Caco-2 (cell line): ENCODE results near the gene ESYT1. TPM values are rescaled to one million over a fixed set of nuclear protein-coding genes. Genes with fewer than 3 reads are reported as not detected.
A peak's percentile ranks its signal among the peaks of the same experiment; 100 is the strongest.

Experiments
- BruUV-seq: library from RNA; stranded (reverse); fragments of 400-500 nt; replicated peaks from 2 replicates; lab custom pipeline; 2021; lab: Mats Ljungman, UMichigan
- CTCF ChIA-PET: fragments of 300-600 bp; sonication (Branson Sonifier 250); formaldehyde crosslinking; loops from one replicate; lab custom pipeline; 2022; ENCODE audit warnings: antibody characterized with exemption; lab: Charles Lee
- POLR2A ChIA-PET: fragments of 300-600 bp; sonication (Branson Sonifier 250); formaldehyde crosslinking; loops from one replicate; lab custom pipeline; 2022; ENCODE audit warnings: antibody characterized with exemption; lab: Charles Lee
- DNase-seq, 2 experiments: peaks; one replicate each; pipeline versions ENCODE4 v3.0.0 to v3.0.0-alpha.2; 2020 to 2022
- H3K27me3 ChIP-seq: replicated peaks from 2 replicates; pipeline ENCODE4 v1.6.0; 2011; ENCODE audit warnings: low read length; ENCODE audit not compliant: control insufficient read depth, insufficient read depth
- H3K36me3 ChIP-seq: 2 replicates; pipeline ENCODE4 v1.5.1; 2011; ENCODE audit warnings: low read length; ENCODE audit not compliant: control insufficient read depth, insufficient read depth
- H3K4me1 ChIP-seq: fragments of 250-450 bp; sonication (Bioruptor Pico); 2 replicates; pipeline ENCODE4 v1.5.1; 2020; ENCODE audit warnings: mild to moderate bottlenecking
- H3K4me3 ChIP-seq: 2 replicates; pipeline ENCODE4 v1.5.1; 2011; ENCODE audit warnings: low read depth, mild to moderate bottlenecking, control low read depth, low read length
- H3K9me3 ChIP-seq: fragments of 250-450 bp; sonication (Bioruptor Pico); 2 replicates; pipeline ENCODE4 v1.5.1; 2020; ENCODE audit warnings: mild to moderate bottlenecking, moderate library complexity
- H3K27ac Mint-ChIP-seq: one replicate; pipeline ENCODE4 v1.8.0; 2022; ENCODE audit warnings: mixed read lengths; ENCODE audit not compliant: unreplicated experiment
- H3K27me3 Mint-ChIP-seq: one replicate; pipeline ENCODE4 v1.8.0; 2022; ENCODE audit warnings: mixed read lengths; ENCODE audit not compliant: insufficient read depth, unreplicated experiment
- H3K36me3 Mint-ChIP-seq: one replicate; pipeline ENCODE4 v1.8.0; 2022; ENCODE audit warnings: mild to moderate bottlenecking, mixed read lengths; ENCODE audit not compliant: insufficient read depth, unreplicated experiment
- H3K4me1 Mint-ChIP-seq: one replicate; pipeline ENCODE4 v1.8.0; 2022; ENCODE audit warnings: low read depth, mixed read lengths; ENCODE audit not compliant: unreplicated experiment
- H3K4me3 Mint-ChIP-seq: one replicate; pipeline ENCODE4 v1.8.0; 2022; ENCODE audit warnings: mild to moderate bottlenecking, moderate library complexity, mixed read lengths; ENCODE audit not compliant: unreplicated experiment
- H3K9me3 Mint-ChIP-seq: one replicate; pipeline ENCODE4 v1.8.0; 2022; ENCODE audit warnings: mixed read lengths; ENCODE audit not compliant: unreplicated experiment
- intact Hi-C: fragments of 100-400 bp; cut with micrococcal nuclease; formaldehyde crosslinking; loops from one replicate; pipeline ENCODE4 v1.10.0; 2022; ENCODE audit not compliant: unreplicated experiment
- total RNA-seq: library from RNA; stranded (reverse); gene quantifications from 2 replicates; pipeline ENCODE4 v1.2.3, GENCODE V29; 2022
- TF ChIP-seq, protein P1 (sequence below), 2 experiments: fragments of 200-600 bp in 1 of 2; IDR thresholded peaks; 1 replicate in 1 of 2; 2 replicates in 1 of 2; pipeline versions ENCODE4 v1.5.1 to v1.8.0; 2011 to 2022; ENCODE audit warnings: antibody characterized with exemption in 1 of 2, control low read depth in 1 of 2, inconsistent platforms in 1 of 2, low read depth in 1 of 2, low read length in 1 of 2, mild to moderate bottlenecking in 1 of 2, moderate library complexity in 1 of 2; ENCODE audit not compliant: insufficient read depth in 1 of 2, severe bottlenecking in 1 of 2, unreplicated experiment in 1 of 2

ESYT1 gene
- total RNA-seq, 1 experiment from 2014 or later, result 79.0 TPM

DNA sequence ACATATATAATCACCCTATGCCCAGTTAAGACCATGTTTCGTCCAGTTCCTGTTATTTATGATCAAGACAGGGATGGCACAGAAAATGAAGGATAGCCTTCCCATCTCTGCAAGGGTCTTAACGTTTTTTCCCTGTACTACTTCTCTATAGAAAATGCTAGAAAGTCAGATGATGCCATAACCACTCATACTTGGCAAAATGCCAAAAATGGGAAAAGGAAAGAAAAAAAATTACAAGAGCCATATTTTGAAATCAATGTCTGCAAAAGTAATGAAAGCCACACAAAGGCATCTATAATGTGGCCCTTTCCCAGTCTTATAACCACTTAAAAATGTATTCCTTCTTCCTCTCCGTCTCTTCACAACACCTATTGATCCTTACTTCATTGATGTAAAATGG, 22.5 kb downstream of the ESYT1 start:
- Mint-ChIP-seq H3K4me1 (peaks cover 17% of the 10 kb centered on the region), H3K27ac (no peak overlapping the region), H3K9me3 (no peaks in the 10 kb centered on the region), H3K4me3 (peak overlapping the region; percentile 87), H3K36me3 (peaks cover 23% of the 10 kb centered on the region), H3K27me3 (no peaks in the 10 kb centered on the region)
- no peak for DNase-seq
- no peaks in the 10 kb centered on the region; the same call in 1 of the 2 replicates for H3K9me3 ChIP-seq
- H3K36me3 ChIP-seq, result peaks cover 1% of the 10 kb centered on the region; the same call in 1 of the 2 replicates
- intact Hi-C loops, result no loop called here
- H3K27me3 ChIP-seq, result no peaks in the 10 kb centered on the region
- peaks cover 12% of the 10 kb centered on the region for H3K4me1 ChIP-seq
- POLR2A ChIA-PET, result interaction anchor here (0.6 to 2.0 kb wide), 3 partner anchors 23 to 529 kb away, joined by 4 to 24 read pairs (median 8); partner anchors contain the start of genes ESYT1 and PA2G4
- no TSS peak for BruUV-seq
- no peak overlapping the region for H3K4me3 ChIP-seq
- CTCF ChIA-PET, result interaction anchor here (1.6 kb wide), 1 partner anchor 9 kb away, joined by 3 read pairs; no protein-coding TSS in a partner anchor
- TF ChIP-seq, protein P1, sequence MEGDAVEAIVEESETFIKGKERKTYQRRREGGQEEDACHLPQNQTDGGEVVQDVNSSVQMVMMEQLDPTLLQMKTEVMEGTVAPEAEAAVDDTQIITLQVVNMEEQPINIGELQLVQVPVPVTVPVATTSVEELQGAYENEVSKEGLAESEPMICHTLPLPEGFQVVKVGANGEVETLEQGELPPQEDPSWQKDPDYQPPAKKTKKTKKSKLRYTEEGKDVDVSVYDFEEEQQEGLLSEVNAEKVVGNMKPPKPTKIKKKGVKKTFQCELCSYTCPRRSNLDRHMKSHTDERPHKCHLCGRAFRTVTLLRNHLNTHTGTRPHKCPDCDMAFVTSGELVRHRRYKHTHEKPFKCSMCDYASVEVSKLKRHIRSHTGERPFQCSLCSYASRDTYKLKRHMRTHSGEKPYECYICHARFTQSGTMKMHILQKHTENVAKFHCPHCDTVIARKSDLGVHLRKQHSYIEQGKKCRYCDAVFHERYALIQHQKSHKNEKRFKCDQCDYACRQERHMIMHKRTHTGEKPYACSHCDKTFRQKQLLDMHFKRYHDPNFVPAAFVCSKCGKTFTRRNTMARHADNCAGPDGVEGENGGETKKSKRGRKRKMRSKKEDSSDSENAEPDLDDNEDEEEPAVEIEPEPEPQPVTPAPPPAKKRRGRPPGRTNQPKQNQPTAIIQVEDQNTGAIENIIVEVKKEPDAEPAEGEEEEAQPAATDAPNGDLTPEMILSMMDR (IDR thresholded peaks at IDR 0.05; ENCODE audit: insufficient read depth in 1 of 2, low read depth in 1 of 2, low read length in 1 of 2, severe bottlenecking in 1 of 2, unreplicated experiment in 1 of 2), result no peak

DNA sequence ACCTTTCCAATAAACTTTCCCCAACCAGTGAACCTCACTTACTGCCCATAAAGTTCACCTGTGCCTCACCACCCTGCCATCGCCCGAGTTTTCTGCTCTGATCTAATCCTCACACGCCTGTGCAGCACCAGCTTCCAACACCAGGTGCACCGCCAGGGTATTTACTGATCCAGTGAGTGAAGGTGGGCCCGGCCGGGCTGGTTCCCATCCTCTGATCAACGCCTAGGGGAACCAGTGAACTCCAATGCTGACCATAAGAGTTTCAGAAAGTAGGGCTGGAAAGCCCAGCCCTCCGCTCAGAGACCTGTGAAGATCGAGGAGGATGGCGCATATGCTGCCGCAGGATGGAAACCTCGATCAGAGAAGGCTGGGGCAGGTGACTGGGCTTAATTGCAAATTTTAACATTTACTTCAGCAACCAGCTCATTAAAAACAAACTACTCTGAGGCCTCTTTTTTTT, 23.6 kb downstream of the ESYT1 start:
- peak overlapping the region; percentile 73 for H3K4me3 ChIP-seq
- Mint-ChIP-seq H3K27ac (peak overlapping the region; percentile 98), H3K36me3 (peaks cover 25% of the 10 kb centered on the region), H3K4me1 (peaks cover 20% of the 10 kb centered on the region), H3K27me3 (no peaks in the 10 kb centered on the region), H3K4me3 (peak overlapping the region; percentile 87), H3K9me3 (no peaks in the 10 kb centered on the region)
- peak; percentile 78 to 79 for DNase-seq
- H3K27me3 ChIP-seq, result no peaks in the 10 kb centered on the region
- CTCF ChIA-PET, result interaction anchor here (0.6 to 1.6 kb wide), 10 partner anchors 11 to 161 kb away, joined by 3 to 16 read pairs (median 4); partner anchors contain the start of genes ESYT1, PA2G4, SMARCC2 and ZC3H10
- POLR2A ChIA-PET, result interaction anchor here (0.5 to 2.0 kb wide), 9 partner anchors 11 to 1827 kb away, joined by 3 to 24 read pairs (median 6); partner anchors contain the start of genes CNPY2, COPZ1, ESYT1 and PA2G4
- peaks cover 1% of the 10 kb centered on the region; the same call in 1 of the 2 replicates for H3K36me3 ChIP-seq
- TF ChIP-seq, protein P1 (IDR thresholded peaks at IDR 0.05; ENCODE audit: insufficient read depth in 1 of 2, low read depth in 1 of 2, low read length in 1 of 2, severe bottlenecking in 1 of 2, unreplicated experiment in 1 of 2), result peak; percentile 69
- peaks cover 12% of the 10 kb centered on the region for H3K4me1 ChIP-seq
- intact Hi-C loops, result loop anchor here (1.0 kb wide), 2 partner anchors 23 to 32 kb away; partner anchors contain the start of gene ESYT1
- TSS peak; percentile 63 for BruUV-seq
- H3K9me3 ChIP-seq, result no peaks in the 10 kb centered on the region

DNA sequence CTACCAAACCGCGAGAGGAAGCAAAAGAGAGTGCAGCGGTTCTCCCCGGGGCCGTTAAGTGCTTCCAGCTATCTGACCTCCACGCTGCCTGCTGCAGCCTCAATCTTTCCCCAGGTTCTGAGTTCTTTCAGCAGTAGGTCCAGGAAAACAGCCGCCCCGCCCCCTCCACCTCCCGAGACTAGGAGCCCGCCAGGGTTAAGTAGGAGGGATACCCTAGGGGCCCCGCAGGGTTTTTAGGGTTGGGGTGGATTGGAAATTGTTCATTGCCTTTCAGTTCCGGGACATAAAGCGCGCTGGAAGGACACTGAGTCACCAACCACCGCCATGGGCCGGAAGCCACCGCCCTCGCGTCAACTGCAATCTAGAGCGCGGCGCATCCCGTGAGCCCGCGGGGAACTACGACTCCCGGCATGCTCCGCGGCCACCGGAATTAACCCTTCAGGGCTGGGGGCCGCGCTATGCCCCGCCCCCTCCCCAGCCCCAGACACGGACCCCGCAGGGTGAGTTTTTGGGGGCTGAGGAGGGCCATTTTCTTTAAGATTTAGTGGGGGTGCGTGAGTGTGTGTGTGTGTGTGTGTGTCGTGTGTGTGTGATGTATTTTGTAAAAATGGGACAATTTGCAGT, 24.2 kb downstream of the ESYT1 start, which contains the start of gene MYL6B:
Gene MYL6B (plus strand): TSS at position 456 of the 624 bp plus-strand sequence. CDS start 1,332 bp downstream, outside the sequence.
- Mint-ChIP-seq H3K27me3 (no peaks in the 10 kb centered on the region), H3K27ac (peak within 1 kb of the TSS; percentile 98), H3K4me1 (peaks cover 20% of the 10 kb centered on the region), H3K9me3 (no peaks in the 10 kb centered on the region), H3K36me3 (peaks cover 29% of the 10 kb centered on the region), H3K4me3 (peak within 1 kb of the TSS; percentile 87)
- CTCF ChIA-PET, result interaction anchor here (0.7 to 1.6 kb wide), 8 partner anchors 11 to 54 kb away, joined by 3 to 16 read pairs (median 5); partner anchors contain the start of genes ESYT1, PA2G4, SMARCC2 and ZC3H10
- intact Hi-C loops, result loop anchor here (1.0 kb wide), 2 partner anchors 24 to 33 kb away; partner anchors contain the start of gene ESYT1
- TF ChIP-seq, protein P1 (IDR thresholded peaks at IDR 0.05; ENCODE audit: insufficient read depth in 1 of 2, low read depth in 1 of 2, low read length in 1 of 2, severe bottlenecking in 1 of 2, unreplicated experiment in 1 of 2), result no peak
- Histone ChIP-seq H3K27me3 (no peaks in the 10 kb centered on the region), H3K36me3 (peaks cover 1% of the 10 kb centered on the region; the same call in 1 of the 2 replicates), H3K4me1 (peaks cover 12% of the 10 kb centered on the region), H3K4me3 (peak within 1 kb of the TSS; percentile 73), H3K9me3 (no peaks in the 10 kb centered on the region)
- BruUV-seq, result no TSS peak
- POLR2A ChIA-PET, result interaction anchor here (0.5 to 2.0 kb wide), 7 partner anchors 10 to 370 kb away, joined by 5 to 24 read pairs (median 6); partner anchors contain the start of genes CNPY2, ESYT1, RBMS2 and RNF41
- DNase-seq, result peak; percentile 88 to 92
